NT2/D1 (cell line): ENCODE data around the gene TLE4.

Experiments used
- DNase-seq: peaks from one replicate; pipeline ENCODE4 v3.0.0-alpha.2; 2011; ENCODE audit warnings: low read depth, low spot score
- H3K27me3 ChIP-seq: 2 replicates; pipeline ENCODE4 v1.6.0; 2011; ENCODE audit warnings: mild to moderate bottlenecking; ENCODE audit not compliant: insufficient read length, insufficient read depth
- H3K36me3 ChIP-seq: 2 replicates; pipeline ENCODE4 v1.6.1; 2011; ENCODE audit warnings: mild to moderate bottlenecking, low read length, mixed read lengths; ENCODE audit not compliant: insufficient read depth, insufficient read length
- H3K4me1 ChIP-seq: 2 replicates; pipeline ENCODE4 v1.5.1; 2011; ENCODE audit not compliant: insufficient read depth, insufficient read length
- H3K4me3 ChIP-seq: 2 replicates; pipeline ENCODE4 v1.5.1; 2011; ENCODE audit warnings: low read depth; ENCODE audit not compliant: insufficient read length
- H3K9ac ChIP-seq: 2 replicates; pipeline ENCODE4 v1.6.0; 2011; ENCODE audit warnings: low read depth; ENCODE audit not compliant: insufficient read length
- H3K9me3 ChIP-seq: 2 replicates; pipeline ENCODE4 v1.5.1; 2011; ENCODE audit warnings: mild to moderate bottlenecking, low read length; ENCODE audit not compliant: insufficient read depth
- SUZ12 ChIP-seq: IDR thresholded peaks from 2 replicates; pipeline ENCODE4 v1.6.1; 2011; ENCODE audit not compliant: insufficient read length, insufficient read depth; ENCODE audit errors: extremely low read depth
- YY1 ChIP-seq: IDR thresholded peaks from 2 replicates; pipeline ENCODE4 v1.6.1; 2011; ENCODE audit not compliant: insufficient read length, insufficient read depth
- ZNF274 ChIP-seq: IDR thresholded peaks from 2 replicates; pipeline ENCODE4 v1.6.1; 2011; ENCODE audit warnings: mild to moderate bottlenecking, low read depth, low read length

TLE4 gene

DNA sequence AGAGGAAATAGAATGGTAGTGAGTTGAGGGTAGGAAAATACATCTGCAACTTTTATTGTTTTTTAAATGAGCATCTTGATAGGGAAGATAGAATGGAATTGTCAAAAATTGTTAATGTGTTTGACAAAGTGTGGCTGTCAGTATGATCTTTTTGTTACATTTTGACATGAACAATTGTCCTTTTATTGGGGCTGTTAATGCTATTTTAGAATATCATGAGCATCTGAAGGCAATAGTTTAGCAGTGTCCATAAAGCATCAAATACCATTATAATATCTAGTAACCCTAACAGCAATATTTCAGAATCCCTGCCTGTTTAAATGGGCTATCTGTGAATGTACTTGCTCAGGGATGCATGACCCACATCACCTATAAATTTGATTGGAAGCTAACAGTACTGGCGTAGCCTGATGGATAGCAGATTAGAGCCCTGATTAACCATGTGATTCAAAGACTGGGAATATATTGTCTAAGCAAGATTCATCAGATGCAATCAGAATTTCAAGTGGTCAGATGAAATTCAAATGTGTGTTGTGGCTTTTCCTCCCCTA is 37.8 kb downstream of the TLE4 start:
- no peaks in the 10 kb centered on the region for H3K4me1 ChIP-seq
- TF ChIP-seq SUZ12: no peak
- no peak for TF ChIP-seq ZNF274
- TF ChIP-seq YY1: no peak
- H3K9me3 ChIP-seq: no peaks in the 10 kb centered on the region; the same call in 1 of the 2 replicates
- H3K36me3 ChIP-seq: no peaks in the 10 kb centered on the region
- no peak overlapping the region for H3K9ac ChIP-seq
- H3K4me3 ChIP-seq: no peak overlapping the region
- DNase-seq: no peak
- no peaks in the 10 kb centered on the region for H3K27me3 ChIP-seq

DNA sequence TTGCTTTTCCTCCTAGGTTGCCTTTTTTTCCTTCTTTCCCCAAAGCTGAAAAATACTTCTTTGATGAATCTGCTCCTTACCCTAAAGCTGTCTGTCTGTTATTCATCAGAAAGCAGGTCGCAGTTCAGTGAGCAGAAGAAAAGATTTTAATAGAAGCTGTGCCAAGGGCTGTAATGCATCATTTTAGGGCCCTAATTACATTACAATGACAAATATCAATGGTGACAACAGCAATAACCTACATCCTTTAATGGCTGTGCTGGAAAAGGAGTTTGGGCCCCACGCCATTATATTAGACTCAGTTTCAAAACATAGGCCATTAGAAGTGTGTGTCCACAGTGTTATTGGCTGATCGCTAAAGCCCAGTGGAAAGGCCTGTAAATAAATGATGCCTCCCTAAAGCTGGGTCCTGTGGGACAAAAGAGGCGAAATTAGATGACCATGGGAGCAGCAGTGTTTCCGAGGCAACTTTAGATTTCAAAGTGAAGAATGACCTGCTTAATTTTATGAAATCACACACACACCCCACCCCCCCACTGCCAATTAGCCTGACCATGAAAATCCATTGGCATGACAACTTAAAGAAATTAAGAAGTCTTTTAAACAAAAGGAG is 38.4 kb downstream of the TLE4 start:
- no peaks in the 10 kb centered on the region for H3K4me1 ChIP-seq
- DNase-seq: no peak

DNA sequence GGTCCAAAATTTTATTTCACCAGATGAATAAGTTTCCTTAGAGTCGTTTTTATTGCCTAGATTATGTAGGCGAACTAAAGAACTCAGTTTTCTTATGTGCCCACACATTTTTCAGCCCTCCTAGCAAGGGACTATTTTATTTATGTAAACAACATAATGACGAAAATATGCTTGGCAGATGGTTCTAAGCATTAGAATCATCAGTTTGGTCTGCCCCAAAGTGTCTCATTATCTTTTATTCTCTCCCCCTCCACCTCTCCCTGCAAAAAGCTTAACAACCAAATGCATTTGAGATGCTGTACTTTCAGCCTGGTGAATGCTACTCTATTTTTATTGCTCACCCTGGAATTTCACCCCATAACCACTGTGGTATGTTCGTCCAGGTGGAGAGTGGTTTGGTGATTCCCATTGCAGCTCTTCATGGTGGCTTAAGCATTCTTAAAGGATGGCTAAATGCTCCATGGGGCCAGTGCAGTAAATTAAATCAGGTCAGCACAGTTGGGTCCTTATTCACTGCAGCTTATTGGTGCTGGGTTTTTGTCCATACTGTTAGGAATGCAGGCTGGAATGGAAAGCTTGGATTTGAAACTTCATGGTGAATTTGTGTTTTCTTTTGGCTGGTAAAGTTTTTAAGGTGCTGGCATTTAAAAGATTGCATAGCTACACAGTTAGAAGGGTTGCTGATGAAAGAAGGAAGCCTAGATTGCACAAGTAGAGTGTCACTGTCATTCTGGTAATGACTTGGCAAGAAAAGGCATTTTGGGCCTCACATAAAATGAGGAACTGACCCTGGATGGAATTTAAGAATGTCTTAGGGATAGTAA is 39.2 kb downstream of the TLE4 start:
- H3K36me3 ChIP-seq: peaks cover 3% of the 10 kb centered on the region
- TF ChIP-seq ZNF274 (no peak), YY1 (no peak), SUZ12 (no peak)
- no peaks in the 10 kb centered on the region for H3K4me1 ChIP-seq
- DNase-seq: no peak
- no peak overlapping the region for H3K4me3 ChIP-seq
- no peaks in the 10 kb centered on the region for H3K27me3 ChIP-seq
- H3K9ac ChIP-seq: no peak overlapping the region
- H3K9me3 ChIP-seq: no peaks in the 10 kb centered on the region; the same call in 1 of the 2 replicates

More for the DNA sequence above, 38.4 kb downstream of the TLE4 start:
- Histone ChIP-seq H3K4me3 (no peak overlapping the region), H3K36me3 (peaks cover 3% of the 10 kb centered on the region), H3K27me3 (no peaks in the 10 kb centered on the region), H3K9ac (no peak overlapping the region), H3K9me3 (no peaks in the 10 kb centered on the region; the same call in 1 of the 2 replicates)
- TF ChIP-seq SUZ12 (no peak), YY1 (no peak), ZNF274 (no peak)

DNA sequence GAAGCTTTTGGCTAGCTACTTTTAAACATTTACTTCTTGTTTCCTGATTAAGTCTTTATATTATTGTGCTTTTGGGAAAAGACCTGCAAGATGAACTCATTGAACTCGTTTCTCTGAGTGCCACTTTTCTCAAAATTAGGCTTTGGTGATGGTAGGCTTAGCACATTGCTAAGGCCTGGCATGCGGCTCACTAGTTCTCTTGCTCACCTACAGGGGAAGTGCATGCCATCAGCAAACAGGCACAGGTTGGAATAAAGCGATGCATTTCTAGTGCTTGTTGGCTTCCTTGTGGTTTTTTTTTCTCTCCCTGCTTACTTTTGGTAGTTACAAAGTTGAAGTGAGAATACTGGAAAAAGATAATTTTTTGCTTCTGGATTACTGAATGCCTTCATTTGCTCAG is 41.4 kb downstream of the TLE4 start:
- H3K9me3 ChIP-seq: no peaks in the 10 kb centered on the region
- no peaks in the 10 kb centered on the region for H3K27me3 ChIP-seq
- H3K4me1 ChIP-seq: no peaks in the 10 kb centered on the region
- peaks cover 9% of the 10 kb centered on the region for H3K36me3 ChIP-seq
- no peak for DNase-seq
- no peak overlapping the region for H3K9ac ChIP-seq
- no peak overlapping the region for H3K4me3 ChIP-seq
- TF ChIP-seq ZNF274: no peak
- no peak for TF ChIP-seq SUZ12
- no peak for TF ChIP-seq YY1

DNA sequence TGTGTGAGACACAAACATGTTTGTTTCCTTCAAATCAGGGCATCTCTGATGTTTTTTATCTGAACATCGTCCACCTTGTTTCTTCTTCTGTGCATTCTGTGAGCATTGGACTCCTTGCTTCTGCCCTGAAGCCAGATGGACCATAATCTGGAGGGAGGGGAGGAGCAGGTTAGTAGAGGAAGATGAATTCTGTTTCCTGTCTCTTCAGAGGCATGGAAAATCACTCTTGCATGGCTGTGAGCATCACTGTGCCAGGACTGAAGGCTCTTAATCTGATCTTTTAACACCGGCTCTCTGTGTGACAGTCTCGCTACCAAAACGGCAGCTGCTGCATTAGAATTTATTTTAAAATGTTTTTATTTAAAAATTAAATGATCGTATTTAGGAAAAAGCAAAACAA is 43.3 kb downstream of the TLE4 start:
- no peak for DNase-seq
- H3K27me3 ChIP-seq: no peaks in the 10 kb centered on the region
- no peaks in the 10 kb centered on the region for H3K9me3 ChIP-seq
- no peak overlapping the region for H3K9ac ChIP-seq
- peaks cover 9% of the 10 kb centered on the region for H3K36me3 ChIP-seq
- no peaks in the 10 kb centered on the region for H3K4me1 ChIP-seq
- no peak overlapping the region for H3K4me3 ChIP-seq
- no peak for TF ChIP-seq ZNF274
- no peak for TF ChIP-seq YY1
- no peak for TF ChIP-seq SUZ12

DNA sequence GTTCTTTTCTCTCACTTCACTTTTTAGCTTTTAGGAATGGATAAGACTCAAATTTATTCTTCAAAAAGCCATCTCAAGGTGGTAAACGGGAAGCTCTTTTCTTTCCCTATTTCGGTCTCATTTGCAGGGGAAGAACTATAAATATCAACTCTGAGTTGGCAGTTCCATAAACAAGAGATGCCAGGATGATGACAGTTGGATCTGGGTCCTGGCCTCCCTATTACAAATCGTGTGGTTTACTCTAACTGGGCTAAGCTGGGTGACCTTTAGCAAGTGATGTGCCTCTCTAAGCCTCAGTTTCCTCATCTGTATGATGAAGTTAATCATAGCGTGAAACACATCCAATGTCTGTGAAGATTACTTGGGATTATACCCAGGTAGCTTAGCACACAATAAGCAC is 44.2 kb downstream of the TLE4 start:
- Histone ChIP-seq H3K9ac (no peak overlapping the region), H3K36me3 (peaks cover 9% of the 10 kb centered on the region), H3K4me3 (no peak overlapping the region), H3K27me3 (no peaks in the 10 kb centered on the region), H3K9me3 (no peaks in the 10 kb centered on the region), H3K4me1 (no peaks in the 10 kb centered on the region)
- TF ChIP-seq SUZ12 (no peak), YY1 (no peak), ZNF274 (no peak)
- DNase-seq: no peak

DNA sequence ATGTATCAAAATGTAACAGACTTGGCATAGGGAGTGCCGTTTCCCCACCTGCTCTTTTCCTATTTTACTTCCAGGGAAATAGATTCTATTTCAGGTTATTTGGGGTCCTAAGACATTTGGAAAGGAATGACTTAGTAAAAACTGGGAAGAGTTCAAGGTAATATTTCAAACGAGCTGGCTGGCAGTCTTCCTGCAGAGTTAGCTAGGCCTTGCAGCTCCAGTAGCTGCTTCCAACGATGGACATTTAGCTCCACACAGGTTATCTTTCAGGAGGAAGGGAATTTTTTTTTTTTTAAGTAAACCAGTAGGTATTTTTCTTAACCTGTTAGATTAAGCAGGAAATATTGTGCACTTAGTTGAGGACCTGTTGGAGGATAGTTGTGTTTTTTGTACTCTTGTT is 45.2 kb downstream of the TLE4 start:
- no peaks in the 10 kb centered on the region for H3K9me3 ChIP-seq

More for the DNA sequence above, 45.2 kb downstream of the TLE4 start:
- peaks cover 9% of the 10 kb centered on the region for H3K36me3 ChIP-seq
- no peak overlapping the region for H3K9ac ChIP-seq
- H3K4me1 ChIP-seq: no peaks in the 10 kb centered on the region
- no peak overlapping the region for H3K4me3 ChIP-seq
- TF ChIP-seq SUZ12: no peak
- TF ChIP-seq ZNF274: no peak
- TF ChIP-seq YY1: no peak
- no peaks in the 10 kb centered on the region for H3K27me3 ChIP-seq
- no peak for DNase-seq
